GM19023 (cell line): Measurements from ENCODE around the gene YPEL4.

ENCODE experiments used
- ATAC-seq: cut with Tn5 transposase; IDR thresholded peaks from one replicate; pipeline ENCODE4 v1.9.1; 2021; ENCODE audit warnings: mild to moderate bottlenecking, moderate library complexity; ENCODE audit not compliant: unreplicated experiment

The YPEL4 gene

GRCh38 chr11:57596266-57596885 is 53.3 kb downstream of the YPEL4 start:
- no peak for ATAC-seq
